ENCODE results near the gene CNIH2. TPM values are rescaled to one million over a fixed set of nuclear protein-coding genes. Genes with fewer than 3 reads are reported as not detected.
A peak's percentile ranks its signal among the peaks of the same experiment; 100 is the strongest.
"Not testable (repeated sequence)": the region's sequence is repeated elsewhere in the genome, so short reads cannot be mapped to it uniquely, and the experiment has no call there.

The CNIH2 gene
- total RNA-seq, 3 donors from 2014 or later, result 1.4 to 1.8 (median 1.7) TPM

DNA sequence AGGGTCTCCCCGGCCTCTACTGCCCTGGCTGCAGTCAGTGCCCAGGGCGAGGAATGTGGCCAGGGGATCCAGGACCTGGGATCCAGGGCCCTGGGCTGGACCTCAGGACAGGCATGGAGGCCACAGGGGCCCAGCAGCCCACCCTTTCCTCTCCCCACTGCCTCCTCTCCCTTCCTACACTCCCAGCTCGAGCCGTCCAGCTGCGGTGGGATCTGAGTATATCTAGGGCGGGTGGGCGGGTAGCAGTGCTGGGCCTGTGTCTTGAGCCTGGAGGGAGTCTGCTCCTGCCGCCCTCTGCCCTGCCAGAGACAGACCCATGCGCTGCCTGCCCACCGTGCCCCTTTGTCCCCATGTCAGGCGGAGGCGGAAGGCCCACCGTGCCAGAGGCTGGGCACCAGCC, 1.4 kb upstream of the CNIH2 start:
- peaks cover 18% of the 10 kb centered on the region for H3K36me3 Mint-ChIP-seq (ENCODE audit: insufficient read depth)
- H3K4me3 Mint-ChIP-seq; H3K9me3 Mint-ChIP-seq; ATAC-seq; H3K27me3 Mint-ChIP-seq (ENCODE audit: low read depth); DNase-seq: not testable (repeated sequence)
- peaks cover 40% of the 10 kb centered on the region for H3K4me1 Mint-ChIP-seq (ENCODE audit: low read depth)

DNA sequence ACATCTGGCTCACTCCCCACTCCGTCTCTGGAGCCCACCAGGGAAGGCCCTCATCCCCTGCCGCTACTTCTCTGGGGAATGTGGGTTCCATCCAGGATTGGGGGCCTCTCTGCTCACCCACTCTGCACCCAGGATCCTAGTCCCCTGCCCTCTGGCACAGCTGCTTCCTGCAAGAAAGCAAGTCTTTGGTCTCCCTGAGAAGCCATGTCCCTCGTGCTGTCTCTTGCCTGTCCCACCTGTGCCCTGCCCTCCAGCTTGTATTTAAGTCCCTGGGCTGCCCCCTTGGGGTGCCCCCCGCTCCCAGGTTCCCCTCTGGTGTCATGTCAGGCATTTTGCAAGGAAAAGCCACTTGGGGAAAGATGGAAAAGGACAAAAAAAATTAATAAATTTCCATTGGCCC, 911 bp upstream of the CNIH2 start:
- not testable (repeated sequence) for DNase-seq; H3K4me3 Mint-ChIP-seq; H3K27me3 Mint-ChIP-seq (ENCODE audit: low read depth); H3K9me3 Mint-ChIP-seq; ATAC-seq
- peaks cover 40% of the 10 kb centered on the region for H3K4me1 Mint-ChIP-seq (ENCODE audit: low read depth)
- H3K36me3 Mint-ChIP-seq (ENCODE audit: insufficient read depth), result peaks cover 18% of the 10 kb centered on the region

DNA sequence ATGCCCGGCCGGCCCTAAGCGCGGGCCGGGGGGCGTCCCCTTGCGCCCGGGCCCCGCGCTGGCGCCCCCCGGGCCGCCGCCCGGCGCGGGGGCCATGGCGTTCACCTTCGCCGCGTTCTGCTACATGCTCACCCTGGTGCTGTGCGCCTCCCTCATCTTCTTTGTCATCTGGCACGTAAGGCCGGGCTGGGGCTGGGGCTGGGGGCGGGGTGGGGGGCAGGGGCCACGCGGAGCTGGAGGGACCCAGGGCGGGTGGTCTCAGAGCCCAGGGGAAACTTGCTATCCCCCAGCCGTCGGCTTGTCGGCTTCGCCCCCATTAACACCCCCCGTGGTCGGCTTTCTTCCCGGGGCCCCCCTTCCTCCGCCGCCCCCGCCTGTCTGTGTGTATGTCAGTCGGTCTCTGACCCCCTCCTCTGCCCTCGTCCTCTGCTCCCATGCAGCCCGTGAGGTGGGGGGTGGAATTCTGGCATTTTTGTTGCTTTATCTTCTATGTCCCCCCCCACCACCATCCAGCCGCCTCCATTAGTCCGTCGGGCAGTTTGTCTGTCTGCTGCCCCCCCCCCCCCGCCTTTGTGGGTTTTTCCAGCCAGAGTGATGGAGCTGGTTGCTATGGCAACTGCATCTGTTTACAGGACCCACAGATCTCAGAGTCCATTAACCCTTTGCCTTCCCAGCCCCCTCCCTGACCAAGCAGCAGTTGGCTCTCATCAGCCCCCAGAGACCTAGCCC, 552 bp downstream of the CNIH2 start:
- peak; percentile 11 for ATAC-seq
- H3K4me3 Mint-ChIP-seq, result peak overlapping the region; percentile 64
- H3K36me3 Mint-ChIP-seq (ENCODE audit: insufficient read depth), result peaks cover 8% of the 10 kb centered on the region
- DNase-seq, result no peak
- no peaks in the 10 kb centered on the region for H3K27me3 Mint-ChIP-seq (ENCODE audit: low read depth)
- H3K4me1 Mint-ChIP-seq (ENCODE audit: low read depth), result peaks cover 40% of the 10 kb centered on the region
- no peaks in the 10 kb centered on the region for H3K9me3 Mint-ChIP-seq

DNA sequence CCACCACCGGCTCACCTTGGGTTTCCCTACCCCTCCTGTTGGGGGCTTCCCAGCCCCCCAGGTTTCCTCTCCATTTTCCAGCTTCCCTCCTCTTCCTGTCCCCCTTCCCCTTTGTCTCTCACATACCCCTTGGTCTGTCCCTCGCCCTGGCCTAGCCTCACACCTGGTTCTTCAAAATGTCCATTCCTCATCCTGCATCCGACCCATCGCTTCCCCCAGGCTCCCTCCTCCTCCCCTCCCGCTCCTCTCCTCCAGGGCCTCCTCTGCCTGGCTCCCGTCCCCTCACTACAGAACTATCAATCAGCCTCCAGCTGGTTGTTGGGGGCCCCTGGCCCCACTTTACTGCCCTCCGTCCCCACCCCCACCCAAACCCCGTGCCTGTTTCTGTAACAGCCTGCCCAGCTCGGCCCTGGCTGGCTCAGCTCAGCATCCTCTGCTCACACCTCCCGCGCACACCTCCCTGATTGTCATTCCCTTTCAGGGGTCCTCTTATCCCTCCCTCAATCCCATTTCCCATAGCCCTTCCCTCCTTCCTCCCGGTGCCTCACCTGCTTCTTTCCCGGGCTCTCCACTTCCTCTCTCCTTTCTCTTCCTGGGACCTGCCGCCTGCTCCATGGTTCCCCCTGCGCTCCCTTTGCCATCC, 1.2 kb downstream of the CNIH2 start:
- Mint-ChIP-seq H3K9me3 (no peaks in the 10 kb centered on the region), H3K36me3 (ENCODE audit: insufficient read depth) (peaks cover 3% of the 10 kb centered on the region), H3K4me3 (peak overlapping the region; percentile 64)

DNA sequence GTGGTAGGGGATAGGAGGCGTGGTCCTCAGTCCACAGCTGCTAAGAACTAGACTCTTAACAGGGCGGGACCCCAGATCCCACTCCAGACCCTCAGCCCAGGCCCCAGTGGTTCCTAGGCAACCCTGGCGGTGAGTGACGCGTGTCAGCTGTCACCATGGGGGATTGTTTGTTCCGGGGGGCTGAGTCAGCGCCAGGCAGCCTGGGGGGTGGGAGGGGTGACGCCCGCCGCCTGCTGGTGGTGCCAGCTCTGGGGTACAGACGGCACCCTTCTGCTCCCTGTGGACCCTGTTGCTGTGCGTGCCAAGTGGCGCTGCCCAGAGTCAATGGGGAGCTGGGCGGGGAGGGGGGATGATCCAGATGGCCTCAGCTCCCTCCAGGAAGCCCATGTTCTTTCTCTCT, 2.5 kb downstream of the CNIH2 start:
- no peak overlapping the region for H3K4me3 Mint-ChIP-seq
- no peak for DNase-seq
- peaks cover 35% of the 10 kb centered on the region for H3K4me1 Mint-ChIP-seq (ENCODE audit: low read depth)
- H3K9me3 Mint-ChIP-seq, result no peaks in the 10 kb centered on the region
- H3K36me3 Mint-ChIP-seq (ENCODE audit: insufficient read depth), result no peaks in the 10 kb centered on the region
- no peaks in the 10 kb centered on the region for H3K27me3 Mint-ChIP-seq (ENCODE audit: low read depth)
- no peak for ATAC-seq

More for the DNA sequence above, 1.2 kb downstream of the CNIH2 start:
- no peak for DNase-seq
- ATAC-seq, result no peak
- Mint-ChIP-seq H3K4me1 (ENCODE audit: low read depth) (peaks cover 35% of the 10 kb centered on the region), H3K27me3 (ENCODE audit: low read depth) (no peaks in the 10 kb centered on the region)

DNA sequence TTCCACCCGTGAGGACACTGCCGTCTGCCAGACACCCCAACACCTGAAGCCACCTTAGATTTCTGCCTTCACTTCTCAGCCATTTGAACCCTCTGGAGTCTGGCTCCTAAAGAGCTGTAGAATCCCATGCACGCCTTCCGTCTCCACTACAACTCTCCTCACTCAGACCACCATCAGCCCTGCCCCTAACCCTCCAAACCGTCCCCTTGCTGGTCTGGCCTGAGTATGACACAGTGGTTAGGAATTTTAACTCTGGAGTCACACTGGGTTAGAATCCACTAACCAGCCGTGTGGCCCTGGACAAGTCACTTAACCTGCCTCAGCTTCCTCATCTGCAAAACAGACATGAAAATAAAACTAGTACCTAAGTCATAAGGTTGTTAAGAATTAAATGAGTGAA, 3.0 kb downstream of the CNIH2 start:
- Mint-ChIP-seq H3K4me1 (ENCODE audit: low read depth) (peaks cover 35% of the 10 kb centered on the region), H3K9me3 (no peaks in the 10 kb centered on the region), H3K4me3 (no peak overlapping the region), H3K27me3 (ENCODE audit: low read depth) (no peaks in the 10 kb centered on the region), H3K36me3 (ENCODE audit: insufficient read depth) (peaks cover 2% of the 10 kb centered on the region)
- no peak for ATAC-seq
- no peak for DNase-seq

DNA sequence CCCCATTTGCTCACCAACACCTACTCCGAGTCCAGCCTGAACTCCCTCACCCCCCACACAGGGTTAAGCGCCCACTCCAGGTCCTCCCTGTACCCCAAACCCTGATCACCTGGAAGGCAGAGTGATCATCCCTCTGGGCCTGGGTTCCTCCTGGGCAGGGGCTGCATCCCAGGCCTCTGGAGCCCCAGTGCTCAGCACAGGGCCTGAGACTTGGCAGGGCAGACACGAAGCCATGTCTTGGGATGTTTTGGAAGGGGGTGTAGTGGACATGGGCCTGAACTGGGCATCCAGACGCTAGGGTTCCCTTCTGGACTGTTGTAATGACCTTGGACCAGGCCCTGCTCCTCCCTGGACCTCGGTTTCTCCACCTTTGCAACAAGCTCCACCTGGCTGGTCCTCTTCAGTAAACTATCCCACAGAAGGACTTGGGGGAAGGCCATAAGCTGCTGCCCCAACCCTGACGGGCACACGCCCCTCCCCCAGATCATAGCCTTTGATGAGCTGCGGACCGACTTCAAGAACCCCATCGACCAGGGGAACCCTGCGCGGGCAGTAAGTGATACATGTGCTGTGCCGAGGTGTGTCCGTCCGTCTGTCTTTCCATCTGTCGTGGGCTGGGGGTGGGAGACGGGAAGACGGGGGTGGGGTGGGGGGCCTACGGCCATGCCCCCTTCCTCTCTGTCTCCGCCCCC, 3.9 kb downstream of the CNIH2 start:
- H3K36me3 Mint-ChIP-seq (ENCODE audit: insufficient read depth), result peaks cover 2% of the 10 kb centered on the region
- DNase-seq, result no peak
- H3K9me3 Mint-ChIP-seq, result no peaks in the 10 kb centered on the region
- H3K4me3 Mint-ChIP-seq, result peak overlapping the region; percentile 33
- no peak for ATAC-seq
- no peaks in the 10 kb centered on the region for H3K27me3 Mint-ChIP-seq (ENCODE audit: low read depth)
- peaks cover 33% of the 10 kb centered on the region for H3K4me1 Mint-ChIP-seq (ENCODE audit: low read depth)

DNA sequence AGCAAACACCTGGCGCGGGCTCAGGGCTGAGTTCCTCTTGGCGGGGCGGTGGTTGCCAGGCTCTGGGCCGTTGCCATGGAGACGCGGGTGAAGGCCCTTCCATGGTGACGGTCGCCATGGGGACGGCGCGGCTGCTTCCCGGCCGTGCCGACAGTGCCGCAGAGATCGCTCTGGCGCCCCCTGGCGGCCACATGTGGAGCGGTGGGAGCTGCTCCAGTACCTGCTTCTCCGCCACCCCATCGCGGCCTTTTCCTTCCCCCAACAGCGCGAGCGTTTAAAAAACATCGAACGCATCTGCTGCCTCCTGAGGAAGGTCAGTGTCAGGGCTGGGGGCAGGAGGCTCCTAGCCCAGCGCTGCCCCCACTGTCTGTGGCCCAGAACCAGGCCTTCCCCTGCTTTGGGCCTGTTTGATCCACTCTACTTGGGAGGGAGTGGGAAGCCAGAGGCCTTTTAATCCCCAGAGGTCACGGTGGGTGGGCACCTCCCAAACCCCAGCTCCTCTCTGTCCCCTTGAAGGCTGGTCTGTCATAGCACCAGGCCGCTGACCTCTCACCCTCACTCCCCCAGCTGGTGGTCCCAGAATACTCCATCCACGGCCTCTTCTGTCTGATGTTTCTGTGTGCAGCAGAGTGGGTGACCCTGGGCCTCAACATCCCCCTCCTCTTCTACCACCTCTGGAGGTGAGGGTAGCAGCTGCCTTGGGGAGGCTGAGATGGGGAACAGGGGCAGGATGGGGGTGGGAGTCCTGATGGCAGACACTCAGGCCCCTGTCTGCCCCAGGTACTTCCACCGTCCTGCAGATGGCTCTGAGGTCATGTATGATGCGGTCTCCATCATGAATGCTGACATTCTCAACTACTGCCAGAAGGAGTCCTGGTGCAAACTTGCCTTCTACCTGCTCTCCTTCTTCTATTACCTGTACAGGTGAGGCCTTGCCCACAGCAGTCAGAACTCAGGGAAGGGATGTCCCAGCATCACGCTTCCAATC, 4.8 kb downstream of the CNIH2 start:
- H3K4me1 Mint-ChIP-seq (ENCODE audit: low read depth), result peaks cover 32% of the 10 kb centered on the region
- DNase-seq, result peak; percentile 99
- ATAC-seq, result peak; percentile 89 to 90
- H3K27me3 Mint-ChIP-seq (ENCODE audit: low read depth), result no peaks in the 10 kb centered on the region
- no peaks in the 10 kb centered on the region for H3K9me3 Mint-ChIP-seq
- H3K4me3 Mint-ChIP-seq, result peak overlapping the region; percentile 33
- H3K36me3 Mint-ChIP-seq (ENCODE audit: insufficient read depth), result peaks cover 2% of the 10 kb centered on the region

DNA sequence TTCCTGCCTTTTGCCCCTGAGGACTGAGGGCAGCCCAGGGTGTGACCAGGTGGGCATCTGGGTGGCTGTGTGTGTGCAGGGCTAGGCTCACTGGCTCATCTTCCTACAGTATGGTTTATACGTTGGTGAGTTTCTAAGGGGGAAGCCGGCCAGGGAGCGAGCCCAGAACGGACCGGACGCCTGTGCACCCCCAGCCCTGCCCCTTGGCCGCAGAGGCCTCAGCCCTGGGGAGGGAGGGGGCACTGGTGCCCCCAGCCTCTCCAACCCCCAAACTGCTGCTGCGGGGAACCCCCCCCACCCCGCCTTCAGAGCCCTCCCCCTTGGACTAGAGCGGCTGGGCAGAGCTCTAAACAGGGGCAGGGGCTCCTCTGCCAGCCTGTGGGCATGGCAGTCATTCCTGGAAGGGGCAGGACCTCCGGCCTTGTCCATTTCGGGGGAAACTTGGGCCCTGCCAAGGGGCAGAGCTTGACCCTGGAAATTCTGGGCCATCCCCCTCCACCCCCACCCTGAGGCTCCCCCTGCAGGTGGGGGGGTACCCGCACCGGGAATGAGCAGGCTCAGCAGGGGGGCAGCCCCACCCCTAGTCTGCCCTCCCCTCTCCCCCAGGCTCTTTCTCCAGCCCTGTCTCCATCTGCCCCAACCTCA, 5.6 kb downstream of the CNIH2 start:
- no peak for ATAC-seq
- no peaks in the 10 kb centered on the region for H3K27me3 Mint-ChIP-seq (ENCODE audit: low read depth)
- peaks cover 32% of the 10 kb centered on the region for H3K4me1 Mint-ChIP-seq (ENCODE audit: low read depth)
- H3K4me3 Mint-ChIP-seq, result no peak overlapping the region
- peaks cover 2% of the 10 kb centered on the region for H3K36me3 Mint-ChIP-seq (ENCODE audit: insufficient read depth)
- no peaks in the 10 kb centered on the region for H3K9me3 Mint-ChIP-seq
- DNase-seq, result no peak

DNA sequence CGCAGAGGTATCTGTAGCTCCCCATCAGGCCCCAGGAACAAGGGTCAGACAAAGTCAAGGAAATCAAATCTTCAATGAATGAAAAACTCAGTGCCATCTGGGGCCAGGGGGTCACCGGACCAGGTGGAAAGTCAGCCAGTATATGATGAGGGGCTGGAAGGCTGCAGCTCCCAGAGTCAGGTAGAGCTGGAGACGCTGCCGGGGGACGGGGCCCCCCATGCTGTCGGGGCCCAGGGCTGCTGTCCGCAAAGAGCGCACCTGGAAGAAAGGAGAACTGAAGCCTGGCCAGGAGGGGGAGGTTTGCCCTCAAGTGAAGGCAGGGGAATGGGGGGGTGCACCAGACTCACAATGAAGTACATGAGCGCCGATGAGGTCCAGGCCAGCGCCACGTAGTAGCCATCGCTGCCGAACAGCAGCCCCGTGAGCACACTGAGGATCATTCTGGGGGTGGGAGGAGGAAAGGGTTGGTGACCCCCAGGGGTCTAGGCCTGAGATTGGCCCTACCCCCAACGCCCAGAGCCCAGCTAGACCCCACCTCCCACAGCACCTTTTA, 6.6 kb downstream of the CNIH2 start:
- ATAC-seq, result no peak
- no peaks in the 10 kb centered on the region for H3K9me3 Mint-ChIP-seq
- DNase-seq, result no peak
- peaks cover 2% of the 10 kb centered on the region for H3K36me3 Mint-ChIP-seq (ENCODE audit: insufficient read depth)
- no peaks in the 10 kb centered on the region for H3K27me3 Mint-ChIP-seq (ENCODE audit: low read depth)
- H3K4me1 Mint-ChIP-seq (ENCODE audit: low read depth), result peaks cover 31% of the 10 kb centered on the region
- no peak overlapping the region for H3K4me3 Mint-ChIP-seq

DNA sequence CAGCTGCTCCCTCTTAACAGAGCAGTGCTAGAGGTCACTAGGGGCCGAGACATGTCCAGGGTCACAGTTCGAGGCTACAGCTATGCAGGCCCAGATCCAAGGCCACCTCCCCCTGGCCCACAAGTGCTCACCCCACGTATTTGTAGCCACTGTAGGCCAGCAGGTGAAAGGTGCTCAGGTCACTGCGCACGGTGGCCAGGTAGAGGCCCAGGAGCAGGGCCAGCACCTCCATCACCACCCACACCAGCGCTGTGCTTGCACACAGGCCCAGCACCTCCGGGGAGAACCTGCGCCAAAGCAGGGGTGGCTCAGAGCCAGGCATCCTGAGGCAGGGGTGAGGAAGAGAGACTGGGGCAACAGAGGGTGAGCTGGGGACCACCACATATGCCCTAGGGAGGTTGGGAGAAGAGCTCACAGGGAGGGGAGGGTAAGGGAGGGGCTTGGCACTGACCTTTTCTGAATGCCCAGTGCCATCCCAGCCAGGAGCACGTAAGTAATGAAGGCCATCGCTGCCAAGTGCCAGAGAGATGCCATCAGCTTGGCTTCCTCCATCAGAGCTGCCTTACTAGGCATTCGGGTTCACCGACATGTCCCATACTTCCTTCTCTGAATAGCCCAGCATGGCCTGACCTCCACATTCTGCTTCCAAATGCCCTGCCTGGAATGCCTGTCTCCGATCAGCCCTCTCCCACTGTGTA, 7.4 kb downstream of the CNIH2 start:
- no peaks in the 10 kb centered on the region for H3K27me3 Mint-ChIP-seq (ENCODE audit: low read depth)
- H3K36me3 Mint-ChIP-seq (ENCODE audit: insufficient read depth), result peaks cover 2% of the 10 kb centered on the region
- DNase-seq (no peak), ATAC-seq (no peak)
- H3K4me3 Mint-ChIP-seq, result no peak overlapping the region
- peaks cover 38% of the 10 kb centered on the region for H3K4me1 Mint-ChIP-seq (ENCODE audit: low read depth)
- H3K9me3 Mint-ChIP-seq, result no peaks in the 10 kb centered on the region

DNA sequence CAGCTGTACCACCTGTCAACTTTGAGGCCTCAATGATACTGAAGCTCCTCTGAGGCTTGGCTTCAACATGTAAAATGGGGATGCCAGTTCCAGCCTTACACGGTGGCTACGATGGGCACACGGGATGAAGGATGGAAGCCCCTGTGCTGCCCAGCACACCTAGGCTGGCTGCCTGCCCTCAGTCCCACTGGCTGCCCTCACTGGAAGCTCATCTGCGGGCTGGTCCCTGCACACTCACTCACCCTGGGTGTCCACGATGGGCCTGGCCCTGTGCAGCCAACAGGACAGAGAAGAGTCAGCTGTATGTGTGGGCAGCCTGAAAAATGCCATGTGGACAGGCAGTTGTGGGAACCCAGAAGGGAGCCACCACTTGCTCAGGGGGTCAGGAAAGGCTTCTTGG, 8.7 kb downstream of the CNIH2 start:
- peak overlapping the region; percentile 94 for H3K4me3 Mint-ChIP-seq
- peaks cover 37% of the 10 kb centered on the region for H3K4me1 Mint-ChIP-seq (ENCODE audit: low read depth)
- no peak for ATAC-seq
- H3K27me3 Mint-ChIP-seq (ENCODE audit: low read depth), result peaks cover 5% of the 10 kb centered on the region
- peaks cover 2% of the 10 kb centered on the region for H3K36me3 Mint-ChIP-seq (ENCODE audit: insufficient read depth)
- H3K9me3 Mint-ChIP-seq, result no peaks in the 10 kb centered on the region
- DNase-seq, result no peak
